HepG2 (cell line): Measurements from ENCODE around the gene SLC7A11.

ENCODE experiments used
- GLI4 ChIP-seq: sonication (generic); formaldehyde crosslinking; IDR thresholded peaks from 2 replicates; pipeline ENCODE4 v1.5.1; 2020; ENCODE audit warnings: missing genetic modification reagents, mild to moderate bottlenecking, moderate library complexity, borderline replicate concordance
- KDM1A ChIP-seq: IDR thresholded peaks from 2 replicates; pipeline ENCODE4 v1.6.1; 2016; ENCODE audit warnings: missing compliant biosample characterization
- REST ChIP-seq, 2 experiments: IDR thresholded peaks; 2 replicates each; pipeline ENCODE4 v1.6.1; 2011 to 2012; ENCODE audit warnings: low read length in 2 of 2, borderline replicate concordance in 1 of 2, low read depth in 1 of 2, mild to moderate bottlenecking in 1 of 2, moderate library complexity in 1 of 2
- ZNF24 ChIP-seq: fragments of 450-650 bp; IDR thresholded peaks from 2 replicates; pipeline ENCODE4 v1.6.1; 2017; ENCODE audit warnings: antibody characterized with exemption, mild to moderate bottlenecking

- TF ChIP-seq KDM1A (CRISPR knock-in tag), result no peak
- TF ChIP-seq REST (IDR thresholded peaks at IDR 0.05; ENCODE audit: borderline replicate concordance in 1 of 2, low read depth in 1 of 2, low read length in 2 of 2), result no peak
- TF ChIP-seq GLI4 (CRISPR knock-in tag), result no peak
- no peak for TF ChIP-seq ZNF24
These were observed 13.0 kb downstream of the SLC7A11 start for GRCh38 chr4:138229160-138229559.
